HCT116 (cell line): ENCODE results near the gene CD244.

Experiments
- CTCF ChIP-seq, 3 experiments: fragments of 200-600 bp in 1 of 3; sonication (generic) in 1 of 3; IDR thresholded peaks in 2 of 3; conservative IDR thresholded peaks in 1 of 3; 2 replicates each; pipeline ENCODE4 v1.5.1; 2012 to 2017; ENCODE audit warnings: low read depth in 2 of 3, low read length in 2 of 3, antibody characterized with exemption in 1 of 3, borderline replicate concordance in 1 of 3, control low read depth in 1 of 3, mild to moderate bottlenecking in 1 of 3, mixed read lengths in 1 of 3, mixed run types in 1 of 3, moderate library complexity in 1 of 3; ENCODE audit not compliant: insufficient read depth in 1 of 3
- ELF1 ChIP-seq: IDR thresholded peaks from 2 replicates; pipeline ENCODE4 v1.6.1; 2012; ENCODE audit warnings: low read depth, borderline replicate concordance
- EZH2phosphoT487 ChIP-seq: fragments of 200-600 bp; IDR thresholded peaks from 2 replicates; pipeline ENCODE4 v1.6.1; 2018; ENCODE audit warnings: antibody characterized with exemption, borderline replicate concordance
- FOSL1 ChIP-seq: IDR thresholded peaks from 2 replicates; pipeline ENCODE4 v1.6.1; 2012; ENCODE audit warnings: low read depth
- REST ChIP-seq: IDR thresholded peaks from 2 replicates; pipeline ENCODE4 v1.6.1; 2012; ENCODE audit warnings: low read depth
- ZFX ChIP-seq: fragments of 450-650 bp; IDR thresholded peaks from 2 replicates; pipeline ENCODE4 v1.6.1; 2017

- no peak for TF ChIP-seq CTCF (IDR thresholded peaks at IDR 0.05 in 2 of 3, conservative IDR thresholded peaks at IDR 0.05 in 1 of 3; ENCODE audit: borderline replicate concordance in 1 of 3, insufficient read depth in 1 of 3, low read depth in 2 of 3, low read length in 2 of 3)
- TF ChIP-seq FOSL1, result no peak
- TF ChIP-seq REST, result no peak
- no peak for TF ChIP-seq ZFX
- TF ChIP-seq ELF1, result no peak
- TF ChIP-seq EZH2phosphoT487, result no peak
These were observed 64.2 kb downstream of the CD244 start for GRCh38 chr1:160798439-160798838.
